CD4-positive, alpha-beta T cell treated with Interleukin-15 for 4 hours (primary cell): ENCODE measurements around the gene PTPRQ.
"Not testable (repeated sequence)": the region's sequence is repeated elsewhere in the genome, so short reads cannot be mapped to it uniquely, and the experiment has no call there.

ENCODE experiments used
- DNase-seq: peaks from one replicate; pipeline ENCODE4 v3.0.0-alpha.2; 2020; ENCODE audit warnings: low spot score

PTPRQ gene

GRCh38 chr12:80443974-80444666, at the start of gene PTPRQ:
TSS of gene PTPRQ (plus strand) at chr12:80444235. CDS start at chr12:80444346, 111 bp downstream.
- no peak for DNase-seq

- no peak for DNase-seq
These were observed 43.5 kb upstream of the PTPRQ start for GRCh38 chr12:80400571-80400991.

GRCh38 chr12:80401191-80401590, 42.8 kb upstream of the PTPRQ start:
- DNase-seq = no peak

- no peak for DNase-seq
These were observed 39.4 kb upstream of the PTPRQ start for GRCh38 chr12:80404629-80405028.

- no peak for DNase-seq
These were observed 37.8 kb upstream of the PTPRQ start for GRCh38 chr12:80406253-80406652.

GRCh38 chr12:80411787-80412186, 32.2 kb upstream of the PTPRQ start:
- DNase-seq = no peak

- peak; percentile 5 for DNase-seq
These were observed 31.6 kb upstream of the PTPRQ start for GRCh38 chr12:80412343-80412953.

GRCh38 chr12:80413462-80413861, 30.6 kb upstream of the PTPRQ start:
- no peak for DNase-seq

- DNase-seq = no peak
These were observed 28.6 kb upstream of the PTPRQ start for GRCh38 chr12:80415466-80415865.

GRCh38 chr12:80419644-80420043, 24.4 kb upstream of the PTPRQ start:
- DNase-seq = no peak

- DNase-seq = no peak
These were observed 24.0 kb upstream of the PTPRQ start for GRCh38 chr12:80420075-80420474.

GRCh38 chr12:80422550-80422949, 21.5 kb upstream of the PTPRQ start:
- no peak for DNase-seq

GRCh38 chr12:80432061-80432460, 12.0 kb upstream of the PTPRQ start:
- DNase-seq = no peak

- no peak for DNase-seq
These were observed 2.1 kb upstream of the PTPRQ start for GRCh38 chr12:80441921-80442320.

GRCh38 chr12:80442426-80443222, 1.4 kb upstream of the PTPRQ start:
- no peak for DNase-seq

GRCh38 chr12:80445083-80445793, 1.2 kb downstream of the PTPRQ start:
- DNase-seq = no peak

- no peak for DNase-seq
These were observed 12.5 kb downstream of the PTPRQ start for GRCh38 chr12:80456513-80456912.

- no peak for DNase-seq
These were observed 16.9 kb downstream of the PTPRQ start for GRCh38 chr12:80460972-80461371.

GRCh38 chr12:80461851-80462250, 17.8 kb downstream of the PTPRQ start:
- DNase-seq = not testable (repeated sequence)

- DNase-seq = no peak
These were observed 25.6 kb downstream of the PTPRQ start for GRCh38 chr12:80469681-80470080.

- DNase-seq = no peak
These were observed 26.4 kb downstream of the PTPRQ start for GRCh38 chr12:80470403-80470802.

GRCh38 chr12:80472236-80472635, 28.2 kb downstream of the PTPRQ start:
- no peak for DNase-seq
